ENCODE results near the gene GUCY2C.
A peak's percentile ranks its signal among the peaks of the same experiment; 100 is the strongest.

Gene GUCY2C

GRCh38 chr12:14628771-14629170, 67.6 kb downstream of the GUCY2C start:
- Histone ChIP-seq H3K36me3 (ENCODE audit: insufficient read depth, low read length) (no peaks in the 10 kb centered on the region), H3K27ac (ENCODE audit: low read length) (no peak overlapping the region), H3K9ac (ENCODE audit: low read depth, low read length) (no peak overlapping the region), H3K9me3 (ENCODE audit: insufficient read depth, low read length, severe bottlenecking) (no peaks in the 10 kb centered on the region), H3K79me2 (ENCODE audit: insufficient read depth, low read length) (no peaks in the 10 kb centered on the region), H3K4me1 (ENCODE audit: insufficient read depth, low read length) (no peaks in the 10 kb centered on the region), H2AFZ (ENCODE audit: low read depth, low read length) (no peak overlapping the region), H3K27me3 (ENCODE audit: insufficient read depth, low read length, poor library complexity) (peaks cover 3% of the 10 kb centered on the region), H3K4me3 (ENCODE audit: low read depth in 1 of 2, low read length in 2 of 2) (no peak overlapping the region), H3K4me2 (ENCODE audit: insufficient read depth, low read length) (no peak overlapping the region), H4K20me1 (ENCODE audit: insufficient read depth, low read length) (no peaks in the 10 kb centered on the region; the same call in 1 of the 2 replicates)
- DNase-seq, result no peak
- no peak for ATAC-seq (ENCODE audit: insufficient read depth, low read depth)
- TF ChIP-seq EZH2 (IDR thresholded peaks at IDR 0.05; ENCODE audit: borderline replicate concordance, low read depth, low read length, severe bottlenecking), result no peak
- no peak for TF ChIP-seq CTCF (IDR thresholded peaks at IDR 0.05; ENCODE audit: borderline replicate concordance, extremely low read depth, low read length, poor library complexity, severe bottlenecking)

GRCh38 chr12:14621826-14622225, 74.6 kb downstream of the GUCY2C start:
- ATAC-seq (ENCODE audit: insufficient read depth, low read depth), result no peak
- H3K4me3 ChIP-seq (ENCODE audit: low read depth in 1 of 2, low read length in 2 of 2), result no peak overlapping the region
- no peaks in the 10 kb centered on the region for H3K36me3 ChIP-seq (ENCODE audit: insufficient read depth, low read length)
- H3K4me1 ChIP-seq (ENCODE audit: insufficient read depth, low read length), result no peaks in the 10 kb centered on the region
- H3K27ac ChIP-seq (ENCODE audit: low read length), result no peak overlapping the region
- H3K9me3 ChIP-seq (ENCODE audit: insufficient read depth, low read length, severe bottlenecking), result no peaks in the 10 kb centered on the region
- H3K4me2 ChIP-seq (ENCODE audit: insufficient read depth, low read length), result no peak overlapping the region
- H3K27me3 ChIP-seq (ENCODE audit: insufficient read depth, low read length, poor library complexity), result peaks cover 3% of the 10 kb centered on the region
- no peaks in the 10 kb centered on the region for H4K20me1 ChIP-seq (ENCODE audit: insufficient read depth, low read length)
- no peak for TF ChIP-seq EZH2 (IDR thresholded peaks at IDR 0.05; ENCODE audit: borderline replicate concordance, low read depth, low read length, severe bottlenecking)
- H2AFZ ChIP-seq (ENCODE audit: low read depth, low read length), result no peak overlapping the region
- no peaks in the 10 kb centered on the region for H3K79me2 ChIP-seq (ENCODE audit: insufficient read depth, low read length)
- no peak overlapping the region for H3K9ac ChIP-seq (ENCODE audit: low read depth, low read length)
- DNase-seq, result no peak

- Histone ChIP-seq H2AFZ (ENCODE audit: low read depth, low read length) (no peak overlapping the region), H3K79me2 (ENCODE audit: insufficient read depth, low read length) (no peaks in the 10 kb centered on the region), H3K36me3 (ENCODE audit: insufficient read depth, low read length) (no peaks in the 10 kb centered on the region), H3K27me3 (ENCODE audit: insufficient read depth, low read length, poor library complexity) (peaks cover 1% of the 10 kb centered on the region), H3K4me1 (ENCODE audit: insufficient read depth, low read length) (no peaks in the 10 kb centered on the region), H3K4me3 (ENCODE audit: low read depth in 1 of 2, low read length in 2 of 2) (no peak overlapping the region), H3K4me2 (ENCODE audit: insufficient read depth, low read length) (no peak overlapping the region), H4K20me1 (ENCODE audit: insufficient read depth, low read length) (no peaks in the 10 kb centered on the region), H3K27ac (ENCODE audit: low read length) (no peak overlapping the region), H3K9ac (ENCODE audit: low read depth, low read length) (no peak overlapping the region), H3K9me3 (ENCODE audit: insufficient read depth, low read length, severe bottlenecking) (no peaks in the 10 kb centered on the region)
- TF ChIP-seq CTCF (IDR thresholded peaks at IDR 0.05; ENCODE audit: borderline replicate concordance, extremely low read depth, low read length, poor library complexity, severe bottlenecking) (no peak), EZH2 (IDR thresholded peaks at IDR 0.05; ENCODE audit: borderline replicate concordance, low read depth, low read length, severe bottlenecking) (no peak)
- DNase-seq (no peak), ATAC-seq (ENCODE audit: insufficient read depth, low read depth) (no peak)
Measured at GRCh38 chr12:14619741-14620501, 76.5 kb downstream of the GUCY2C start.

GRCh38 chr12:14618983-14619382, 77.4 kb downstream of the GUCY2C start:
- no peaks in the 10 kb centered on the region for H4K20me1 ChIP-seq (ENCODE audit: insufficient read depth, low read length)
- ATAC-seq (ENCODE audit: insufficient read depth, low read depth) (no peak), DNase-seq (no peak)
- H3K4me2 ChIP-seq (ENCODE audit: insufficient read depth, low read length), result no peak overlapping the region
- TF ChIP-seq EZH2 (IDR thresholded peaks at IDR 0.05; ENCODE audit: borderline replicate concordance, low read depth, low read length, severe bottlenecking) (no peak), CTCF (IDR thresholded peaks at IDR 0.05; ENCODE audit: borderline replicate concordance, extremely low read depth, low read length, poor library complexity, severe bottlenecking) (peak; percentile 47)
- no peak overlapping the region for H3K4me3 ChIP-seq (ENCODE audit: low read depth in 1 of 2, low read length in 2 of 2)
- no peak overlapping the region for H3K27ac ChIP-seq (ENCODE audit: low read length)
- H3K36me3 ChIP-seq (ENCODE audit: insufficient read depth, low read length), result no peaks in the 10 kb centered on the region
- H3K79me2 ChIP-seq (ENCODE audit: insufficient read depth, low read length), result no peaks in the 10 kb centered on the region
- no peaks in the 10 kb centered on the region for H3K4me1 ChIP-seq (ENCODE audit: insufficient read depth, low read length)
- H3K9me3 ChIP-seq (ENCODE audit: insufficient read depth, low read length, severe bottlenecking), result no peaks in the 10 kb centered on the region
- no peak overlapping the region for H3K9ac ChIP-seq (ENCODE audit: low read depth, low read length)
- no peak overlapping the region for H2AFZ ChIP-seq (ENCODE audit: low read depth, low read length)
- H3K27me3 ChIP-seq (ENCODE audit: insufficient read depth, low read length, poor library complexity), result no peaks in the 10 kb centered on the region
